ENCODE results near the gene PRRC1. TPM values are rescaled to one million over a fixed set of nuclear protein-coding genes. Genes with fewer than 3 reads are reported as not detected.

The PRRC1 gene
- total RNA-seq, 4 donors from 2014 or later: 31.5 to 72.2 (median 44.7) TPM

- no peak for DNase-seq (ENCODE audit: low spot score in 2 of 2)
- no peaks in the 10 kb centered on the region for H3K4me1 ChIP-seq
- H3K4me3 ChIP-seq: no peak overlapping the region
- TF ChIP-seq CTCF (IDR thresholded peaks at IDR 0.05): no peak
- no peak overlapping the region for H3K27ac ChIP-seq
- H3K9me3 ChIP-seq: peaks cover 0 to 3% (median under 1%) of the 10 kb centered on the region in 4 donors
- peaks cover 3 to 55% (median 4%) of the 10 kb centered on the region in 3 donors for H3K36me3 ChIP-seq
- H3K27me3 ChIP-seq: no peaks in the 10 kb centered on the region
- 51 to 53% methylated on average over 2 of the region's 2 CpGs for WGBS, 2 donors
Observed at GRCh38 chr5:127549551-127549950, 32.1 kb downstream of the PRRC1 start.

- H3K27me3 ChIP-seq: no peaks in the 10 kb centered on the region
- H3K27ac ChIP-seq: no peak overlapping the region
- H3K4me3 ChIP-seq: no peak overlapping the region
- 81 to 84% methylated on average over 5 of the region's 5 CpGs for WGBS, 2 donors
- DNase-seq (ENCODE audit: low spot score in 2 of 2): no peak
- peaks cover 0 to 56% (median 4%) of the 10 kb centered on the region in 3 donors for H3K36me3 ChIP-seq
- no peaks in the 10 kb centered on the region for H3K4me1 ChIP-seq
- no peaks in the 10 kb centered on the region for H3K9me3 ChIP-seq
- TF ChIP-seq EP300 (IDR thresholded peaks at IDR 0.05) (no peak), CTCF (IDR thresholded peaks at IDR 0.05) (no peak), POLR2A (IDR thresholded peaks at IDR 0.05) (no peak)
Observed at GRCh38 chr5:127550652-127551409, 33.4 kb downstream of the PRRC1 start.

DNA sequence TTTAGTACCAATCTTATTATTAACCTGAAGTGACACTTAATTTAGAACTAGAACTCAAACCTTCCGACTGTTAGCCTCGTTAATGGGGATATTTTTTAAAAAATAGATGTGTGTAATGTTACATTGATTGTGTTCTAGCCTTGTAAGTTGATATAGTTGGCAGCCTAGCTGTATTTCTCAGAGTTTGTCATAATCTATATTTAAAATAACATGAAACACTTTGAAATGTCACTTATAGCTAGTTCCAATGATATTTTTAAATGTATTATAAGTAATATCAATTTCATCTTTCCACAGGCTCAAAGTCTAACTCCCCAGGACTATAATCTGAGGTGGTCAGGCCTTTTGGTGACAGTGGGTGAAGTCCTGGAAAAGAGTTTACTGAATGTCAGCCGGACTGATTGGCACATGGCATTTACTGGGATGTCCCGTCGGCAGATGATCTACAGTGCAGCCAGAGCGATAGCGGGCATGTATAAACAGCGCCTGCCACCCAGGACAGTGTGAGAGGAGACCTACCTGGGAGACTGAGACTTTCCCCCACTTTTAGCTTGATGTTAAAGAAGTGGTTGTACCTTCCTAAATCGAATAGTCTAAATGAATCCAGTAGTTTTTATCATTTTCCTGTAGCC, 34.1 kb downstream of the PRRC1 start:
- H3K4me1 ChIP-seq: no peaks in the 10 kb centered on the region
- H3K4me3 ChIP-seq: no peak overlapping the region
- no peak for DNase-seq (ENCODE audit: low spot score in 2 of 2)
- no peaks in the 10 kb centered on the region for H3K9me3 ChIP-seq
- TF ChIP-seq POLR2A (IDR thresholded peaks at IDR 0.05): no peak
- 97 to 98% methylated on average over 9 of the region's 9 CpGs for WGBS, 2 donors
- no peaks in the 10 kb centered on the region for H3K27me3 ChIP-seq
- H3K36me3 ChIP-seq: peaks cover 0 to 56% (median 4%) of the 10 kb centered on the region in 3 donors
- H3K27ac ChIP-seq: no peak overlapping the region

DNA sequence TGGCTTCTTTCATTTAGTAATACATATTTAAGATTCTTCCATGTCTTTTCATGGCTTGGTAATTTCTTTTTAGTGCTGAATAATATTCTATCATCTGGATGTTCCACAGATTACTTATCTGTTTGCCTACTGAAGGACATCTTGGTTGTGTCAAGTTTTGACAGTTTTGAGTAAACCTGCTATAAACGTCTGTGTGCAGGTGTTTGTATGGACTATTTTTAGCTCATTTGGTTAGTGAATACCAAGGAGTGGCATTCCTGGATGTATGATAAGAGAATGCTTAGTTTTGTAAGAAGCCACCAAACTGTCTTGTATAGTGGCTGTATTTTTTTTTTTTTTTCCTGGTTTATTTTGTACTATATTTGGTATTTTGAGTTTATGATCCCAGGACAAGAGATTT, 38.4 kb downstream of the PRRC1 start:
- no peak overlapping the region for H3K4me3 ChIP-seq
- TF ChIP-seq CTCF (IDR thresholded peaks at IDR 0.05) (no peak), POLR2A (IDR thresholded peaks at IDR 0.05) (no peak), EP300 (IDR thresholded peaks at IDR 0.05) (no peak)
- H3K9me3 ChIP-seq: no peaks in the 10 kb centered on the region
- H3K4me1 ChIP-seq: no peaks in the 10 kb centered on the region
- peaks cover 0 to 45% (median 4%) of the 10 kb centered on the region in 3 donors for H3K36me3 ChIP-seq
- 60 to 71% methylated on average over 1 of the region's 1 CpG for WGBS, 2 donors
- no peak overlapping the region for H3K27ac ChIP-seq
- DNase-seq (ENCODE audit: low spot score in 2 of 2): no peak
- no peaks in the 10 kb centered on the region for H3K27me3 ChIP-seq

DNA sequence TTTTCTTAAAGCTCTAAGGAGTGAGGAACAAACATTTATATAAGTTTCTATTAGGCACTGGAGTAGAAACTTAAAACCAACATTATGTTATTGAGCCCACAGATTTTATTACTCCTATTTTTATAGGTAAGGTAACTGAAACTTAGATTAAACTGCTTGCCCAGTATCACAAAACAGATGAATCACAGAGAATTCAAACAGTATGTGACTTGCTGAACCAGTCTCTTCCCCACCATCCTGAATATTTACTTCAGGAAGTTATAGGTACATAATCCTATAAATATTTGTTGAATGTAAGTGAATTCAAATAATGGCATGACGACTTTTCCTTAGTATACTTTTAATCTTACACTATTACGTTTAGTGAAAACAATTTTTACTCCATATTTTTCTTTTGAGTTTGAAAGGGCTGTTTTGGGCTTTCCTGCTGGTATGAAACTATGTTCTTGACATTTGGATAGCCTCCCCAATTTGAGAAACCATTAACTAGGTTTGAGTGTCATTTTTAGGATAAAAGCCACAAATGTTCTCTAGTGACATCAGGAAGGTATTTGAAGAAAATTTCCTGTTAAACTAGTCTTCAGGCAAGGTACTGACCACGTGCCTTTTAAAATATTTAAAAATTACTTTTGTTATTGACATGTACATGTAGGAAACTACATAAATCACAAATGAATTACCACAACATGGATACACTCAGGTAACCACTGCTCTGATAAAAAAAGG, 39.3 kb downstream of the PRRC1 start:
- Histone ChIP-seq H3K4me1 (no peaks in the 10 kb centered on the region), H3K9me3 (no peaks in the 10 kb centered on the region), H3K36me3 (peaks cover 0 to 38% (median 4%) of the 10 kb centered on the region in 3 donors), H3K27me3 (no peaks in the 10 kb centered on the region), H3K27ac (no peak overlapping the region), H3K4me3 (no peak overlapping the region)
- WGBS, 2 donors: 87 to 92% methylated on average over 3 of the region's 3 CpGs
- no peak for DNase-seq (ENCODE audit: low spot score in 2 of 2)
- TF ChIP-seq EP300 (IDR thresholded peaks at IDR 0.05) (no peak), POLR2A (IDR thresholded peaks at IDR 0.05) (no peak), CTCF (IDR thresholded peaks at IDR 0.05) (no peak)

Measured in tibial nerve (tissue), 4 donors.